Measurements from ENCODE around the gene GALNT17. TPM values are rescaled to one million over a fixed set of nuclear protein-coding genes. Genes with fewer than 3 reads are reported as not detected.
"Not testable (repeated sequence)": the region's sequence is repeated elsewhere in the genome, so short reads cannot be mapped to it uniquely, and the experiment has no call there.

The GALNT17 gene
- total RNA-seq, 2 experiments from 2014 or later, result not detected

DNA sequence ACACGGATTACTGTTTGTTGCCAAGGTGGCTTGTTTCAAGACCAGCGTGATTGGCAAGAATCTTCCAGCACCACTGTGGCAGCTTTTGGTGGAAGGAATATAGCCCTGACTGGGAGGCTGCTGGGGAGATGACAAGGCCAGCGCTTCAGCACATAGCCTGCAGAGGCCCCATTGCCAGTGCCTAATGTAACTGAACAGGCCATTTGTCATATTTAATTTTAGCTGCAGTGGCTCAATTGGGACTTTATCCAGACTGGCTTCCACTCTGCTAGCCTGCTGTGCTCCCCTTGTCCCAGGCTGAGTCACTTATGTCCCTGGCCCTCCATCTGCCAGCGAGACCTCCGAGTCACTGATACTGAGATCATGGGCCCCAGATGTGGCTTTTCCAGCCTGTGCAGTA, 483.1 kb downstream of the GALNT17 start:
- H3K4me1 Mint-ChIP-seq (ENCODE audit: low read depth), result no peaks in the 10 kb centered on the region
- H3K27me3 Mint-ChIP-seq, result no peaks in the 10 kb centered on the region
- H3K36me3 Mint-ChIP-seq, result no peaks in the 10 kb centered on the region
- DNase-seq, result no peak
- ChIA-PET POLR2A (no interaction called here), CTCF (no interaction called here)
- intact Hi-C loops (cut with micrococcal nuclease), result no loop called here
- no peak overlapping the region for H3K27ac Mint-ChIP-seq
- no peak overlapping the region for H3K4me3 Mint-ChIP-seq
- H3K9me3 Mint-ChIP-seq, result peaks cover 13% of the 10 kb centered on the region

DNA sequence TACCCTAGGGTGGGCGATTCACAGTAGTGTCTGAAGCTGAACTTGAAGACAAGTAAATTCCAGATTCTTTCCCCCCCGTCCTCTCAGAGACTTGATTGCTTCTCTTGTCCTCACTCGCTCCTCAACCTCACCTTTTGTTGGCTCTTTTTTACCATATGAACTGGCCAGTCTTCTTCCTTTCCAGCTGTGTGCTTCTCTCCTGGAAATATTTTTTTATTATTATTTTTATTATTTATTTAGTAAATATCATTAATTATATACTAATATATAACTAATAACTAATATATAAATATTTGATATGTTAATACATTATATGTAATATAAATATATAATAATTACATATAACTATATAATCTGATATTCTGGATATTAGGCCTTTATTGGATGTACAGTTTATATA, 484.3 kb downstream of the GALNT17 start:
- Mint-ChIP-seq H3K36me3 (no peaks in the 10 kb centered on the region), H3K27me3 (no peaks in the 10 kb centered on the region), H3K4me3 (no peak overlapping the region), H3K27ac (no peak overlapping the region), H3K9me3 (peaks cover 11% of the 10 kb centered on the region), H3K4me1 (ENCODE audit: low read depth) (no peaks in the 10 kb centered on the region)
- CTCF ChIA-PET, result no interaction called here
- POLR2A ChIA-PET, result no interaction called here
- DNase-seq, result no peak
- intact Hi-C loops (cut with micrococcal nuclease), result no loop called here

DNA sequence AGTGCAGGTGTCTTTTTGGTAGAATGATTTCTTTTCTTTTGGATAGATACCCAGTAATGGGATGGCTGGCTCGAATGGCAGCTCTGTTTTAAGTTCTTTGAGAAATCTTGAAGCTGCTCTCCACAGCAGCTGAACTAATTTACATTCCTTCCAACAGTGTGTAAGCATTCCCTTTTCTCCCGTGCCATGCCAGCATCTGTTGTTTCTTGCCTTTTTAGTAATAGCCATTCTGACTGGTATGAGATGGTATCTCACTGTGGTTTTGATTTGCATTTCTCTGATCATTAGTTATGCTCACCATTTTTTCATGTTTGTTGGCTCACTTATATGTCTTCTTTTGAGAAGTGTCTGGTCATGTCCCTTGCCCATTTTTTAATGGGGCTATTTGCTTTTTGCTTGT, 486.3 kb downstream of the GALNT17 start:
- Mint-ChIP-seq H3K4me3 (no peak overlapping the region), H3K9me3 (peaks cover 7% of the 10 kb centered on the region), H3K27ac (no peak overlapping the region), H3K4me1 (ENCODE audit: low read depth) (no peaks in the 10 kb centered on the region), H3K36me3 (no peaks in the 10 kb centered on the region), H3K27me3 (no peaks in the 10 kb centered on the region)
- ChIA-PET POLR2A (no interaction called here), CTCF (no interaction called here)
- intact Hi-C loops (cut with micrococcal nuclease), result no loop called here
- no peak for DNase-seq

DNA sequence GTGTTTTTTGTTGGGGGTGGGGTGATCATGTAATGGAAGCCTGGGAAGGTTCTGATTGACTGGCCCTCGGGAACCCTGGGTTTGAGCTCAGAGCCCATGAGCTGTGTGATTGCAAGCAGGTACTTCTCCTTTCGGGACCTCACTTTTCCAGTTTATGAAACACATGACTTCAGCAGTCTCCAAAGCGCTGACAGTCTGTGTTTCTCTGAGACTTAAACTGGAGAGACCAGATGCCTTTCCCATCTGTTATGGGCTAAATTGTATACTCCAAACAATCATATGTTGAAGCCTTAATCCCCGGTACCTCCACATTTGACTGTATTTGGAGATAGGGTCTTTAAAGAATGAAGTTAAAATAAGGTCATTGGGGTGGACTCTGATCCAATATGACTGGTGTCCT, 493.6 kb downstream of the GALNT17 start:
- no peak overlapping the region for H3K4me3 Mint-ChIP-seq
- POLR2A ChIA-PET, result no interaction called here
- no peak for DNase-seq
- H3K27ac Mint-ChIP-seq, result no peak overlapping the region
- no peaks in the 10 kb centered on the region for H3K4me1 Mint-ChIP-seq (ENCODE audit: low read depth)
- H3K9me3 Mint-ChIP-seq, result peaks cover 14% of the 10 kb centered on the region
- CTCF ChIA-PET, result no interaction called here
- H3K36me3 Mint-ChIP-seq, result no peaks in the 10 kb centered on the region
- H3K27me3 Mint-ChIP-seq, result no peaks in the 10 kb centered on the region
- intact Hi-C loops (cut with micrococcal nuclease), result no loop called here

DNA sequence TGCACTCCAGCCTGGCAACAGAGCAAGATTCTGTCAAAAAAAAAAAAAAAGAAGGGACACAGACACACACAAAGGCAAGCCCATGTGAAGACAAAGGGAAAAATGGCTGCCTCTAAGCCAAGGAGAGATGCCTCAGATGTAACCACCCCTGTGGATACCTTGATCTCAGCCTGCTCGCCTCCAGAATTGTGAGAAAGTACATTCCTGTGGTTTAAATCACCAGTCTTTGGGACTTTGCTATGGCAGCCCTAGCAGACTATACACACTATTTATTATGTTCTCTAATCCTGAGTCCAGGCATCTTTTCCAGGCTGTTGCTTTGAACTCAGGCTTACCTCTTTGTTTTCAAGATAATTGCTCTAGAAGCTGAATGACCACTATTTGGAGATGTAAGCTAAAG, 494.3 kb downstream of the GALNT17 start:
- Mint-ChIP-seq H3K4me1 (ENCODE audit: low read depth) (no peaks in the 10 kb centered on the region), H3K4me3 (no peak overlapping the region), H3K27ac (no peak overlapping the region), H3K9me3 (peaks cover 12% of the 10 kb centered on the region), H3K27me3 (no peaks in the 10 kb centered on the region), H3K36me3 (no peaks in the 10 kb centered on the region)
- intact Hi-C loops (cut with micrococcal nuclease), result no loop called here
- CTCF ChIA-PET, result no interaction called here
- no peak for DNase-seq
- POLR2A ChIA-PET, result no interaction called here

DNA sequence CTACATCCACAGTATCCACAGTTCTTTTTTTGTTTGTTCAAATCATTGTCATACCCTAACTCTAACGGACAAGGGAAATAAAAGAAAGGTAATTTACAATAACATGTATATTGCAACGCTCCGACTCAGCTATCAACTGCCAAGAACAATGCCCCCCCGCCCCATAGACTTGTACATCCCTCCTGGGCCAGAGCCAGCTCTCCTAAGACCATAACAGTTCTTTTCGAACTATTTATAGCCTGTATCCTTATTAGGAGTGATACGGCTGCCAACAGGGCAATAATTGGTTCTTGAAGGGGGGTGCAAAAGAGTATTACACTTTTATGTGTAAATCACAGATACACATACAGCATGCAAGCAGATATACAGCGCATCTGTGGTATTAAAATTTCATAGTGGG, 495.7 kb downstream of the GALNT17 start:
- no peaks in the 10 kb centered on the region for H3K4me1 Mint-ChIP-seq (ENCODE audit: low read depth)
- intact Hi-C loops (cut with micrococcal nuclease), result no loop called here
- H3K27ac Mint-ChIP-seq, result no peak overlapping the region
- no peak for DNase-seq
- H3K36me3 Mint-ChIP-seq, result no peaks in the 10 kb centered on the region
- H3K9me3 Mint-ChIP-seq, result peaks cover 10% of the 10 kb centered on the region
- ChIA-PET CTCF (no interaction called here), POLR2A (no interaction called here)
- no peak overlapping the region for H3K4me3 Mint-ChIP-seq
- no peaks in the 10 kb centered on the region for H3K27me3 Mint-ChIP-seq

DNA sequence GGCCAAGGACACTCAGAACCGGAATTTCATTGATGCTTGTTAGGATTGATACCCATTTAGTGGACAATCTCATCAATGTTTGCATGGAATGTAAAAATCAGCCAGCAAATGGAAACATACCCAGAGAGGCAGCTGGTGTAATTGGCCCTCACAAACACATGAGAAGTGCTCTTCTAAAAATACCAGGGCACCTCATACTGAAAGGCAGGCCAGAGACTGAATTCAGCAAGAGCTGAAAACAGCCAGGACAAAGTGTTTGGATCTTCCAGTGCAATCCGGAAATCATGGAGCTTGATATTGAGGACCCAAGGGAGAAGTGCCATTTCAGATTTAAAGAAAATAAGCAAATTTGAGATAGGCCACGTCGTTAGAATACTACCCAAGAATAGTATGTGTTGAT, 498.6 kb downstream of the GALNT17 start:
- intact Hi-C loops (cut with micrococcal nuclease), result no loop called here

DNA sequence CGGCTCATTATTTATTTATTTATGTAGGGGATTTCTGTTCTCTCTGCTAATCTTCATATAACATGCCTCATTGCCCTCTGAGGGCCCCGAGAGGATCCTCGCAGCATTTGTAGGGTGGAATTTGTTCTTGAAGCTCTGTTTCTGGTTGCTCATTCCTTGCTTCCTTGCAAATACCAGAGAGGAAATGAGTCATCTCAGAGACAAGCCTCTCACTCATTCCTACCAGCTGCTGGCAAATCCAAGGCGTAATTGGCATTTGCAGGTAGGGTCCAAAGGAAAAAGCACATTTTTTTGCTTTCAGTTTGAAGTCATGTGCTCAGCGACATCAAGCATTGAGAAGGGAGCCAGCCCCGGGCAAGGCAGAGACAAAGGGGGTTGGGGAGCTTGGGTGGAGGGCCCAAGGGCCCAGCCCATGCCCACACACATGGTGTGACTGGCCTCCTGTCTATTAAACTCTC, 501.6 kb downstream of the GALNT17 start:
- H3K4me3 Mint-ChIP-seq, result no peak overlapping the region
- H3K9me3 Mint-ChIP-seq, result peaks cover 2% of the 10 kb centered on the region
- no peaks in the 10 kb centered on the region for H3K27me3 Mint-ChIP-seq
- H3K36me3 Mint-ChIP-seq, result no peaks in the 10 kb centered on the region
- intact Hi-C loops (cut with micrococcal nuclease), result no loop called here
- H3K4me1 Mint-ChIP-seq (ENCODE audit: low read depth), result no peaks in the 10 kb centered on the region
- H3K27ac Mint-ChIP-seq, result no peak overlapping the region
- DNase-seq, result no peak
- ChIA-PET POLR2A (no interaction called here), CTCF (no interaction called here)

More for the DNA sequence above, 498.6 kb downstream of the GALNT17 start:
- H3K4me1 Mint-ChIP-seq (ENCODE audit: low read depth), result no peaks in the 10 kb centered on the region
- no peaks in the 10 kb centered on the region for H3K27me3 Mint-ChIP-seq
- H3K9me3 Mint-ChIP-seq, result peaks cover 9% of the 10 kb centered on the region
- H3K4me3 Mint-ChIP-seq, result no peak overlapping the region
- H3K36me3 Mint-ChIP-seq, result no peaks in the 10 kb centered on the region
- ChIA-PET POLR2A (no interaction called here), CTCF (no interaction called here)
- H3K27ac Mint-ChIP-seq, result no peak overlapping the region
- DNase-seq, result no peak

DNA sequence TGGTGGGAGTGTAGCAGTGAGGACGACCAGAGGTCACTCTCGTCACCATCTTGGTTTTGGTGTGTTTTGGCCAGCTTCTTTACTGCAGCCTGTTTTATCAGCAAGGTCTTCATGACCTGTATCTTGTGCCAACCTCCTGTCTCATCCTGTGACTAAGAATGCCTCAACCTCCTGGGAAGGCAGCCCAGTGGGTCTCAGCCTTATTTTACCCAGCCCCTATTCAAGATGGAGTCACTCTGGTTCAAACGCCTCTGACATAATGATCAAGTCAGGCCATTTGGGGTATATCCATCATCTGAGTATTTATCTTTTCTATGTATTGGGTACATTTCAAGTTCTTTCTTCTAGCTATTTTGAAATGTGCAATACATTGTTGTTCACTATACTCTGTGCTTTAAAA, 503.9 kb downstream of the GALNT17 start:
- CTCF ChIA-PET; H3K9me3 Mint-ChIP-seq; H3K27ac Mint-ChIP-seq; intact Hi-C loops (cut with micrococcal nuclease); H3K4me1 Mint-ChIP-seq (ENCODE audit: low read depth); POLR2A ChIA-PET; DNase-seq; H3K4me3 Mint-ChIP-seq; H3K27me3 Mint-ChIP-seq; H3K36me3 Mint-ChIP-seq: not testable (repeated sequence)

DNA sequence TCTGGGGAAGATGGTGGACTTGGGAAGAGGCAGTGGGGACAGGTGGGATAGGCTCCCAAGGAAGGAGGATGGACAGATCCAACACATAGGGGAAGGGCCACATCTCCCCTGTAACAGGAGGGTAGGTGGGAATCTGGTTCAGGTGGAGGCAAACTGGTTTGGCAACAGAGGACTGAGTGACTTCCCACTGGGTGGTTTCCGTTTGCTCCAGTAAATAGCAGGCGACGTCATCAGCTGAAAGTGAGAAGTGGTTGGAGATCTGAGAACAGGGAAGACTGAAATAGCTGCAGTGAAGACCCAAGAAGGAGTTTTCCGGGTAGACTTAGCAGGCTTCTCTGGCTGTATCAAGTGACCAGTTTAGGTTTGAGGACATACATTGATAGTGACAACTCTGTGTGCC, 504.4 kb downstream of the GALNT17 start:
- DNase-seq, result no peak
- Mint-ChIP-seq H3K4me3 (no peak overlapping the region), H3K36me3 (no peaks in the 10 kb centered on the region), H3K9me3 (no peaks in the 10 kb centered on the region), H3K4me1 (ENCODE audit: low read depth) (no peaks in the 10 kb centered on the region), H3K27ac (no peak overlapping the region), H3K27me3 (no peaks in the 10 kb centered on the region)
- ChIA-PET POLR2A (no interaction called here), CTCF (no interaction called here)
- intact Hi-C loops (cut with micrococcal nuclease), result no loop called here

DNA sequence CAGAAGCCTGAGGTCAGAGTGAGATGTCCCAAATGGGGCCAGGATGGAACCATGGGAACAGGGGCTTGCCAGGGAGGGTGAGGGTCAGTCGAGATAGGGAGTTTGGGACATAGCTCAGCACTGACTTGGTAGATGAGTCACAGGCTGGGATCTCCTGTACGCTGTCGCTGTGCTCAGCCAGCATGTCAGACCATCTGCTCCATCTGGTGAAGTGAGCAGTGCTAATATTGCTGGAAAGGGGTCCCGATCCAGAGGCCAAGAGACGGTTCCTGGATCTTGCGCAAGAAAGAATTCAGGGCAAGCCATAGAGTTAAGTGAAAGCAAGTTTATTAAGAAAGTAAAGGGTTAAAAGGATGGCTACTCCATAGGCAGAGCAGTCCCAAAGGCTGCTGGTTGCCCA, 505.6 kb downstream of the GALNT17 start:
- Mint-ChIP-seq H3K27ac (no peak overlapping the region), H3K36me3 (no peaks in the 10 kb centered on the region), H3K4me1 (ENCODE audit: low read depth) (no peaks in the 10 kb centered on the region), H3K9me3 (no peaks in the 10 kb centered on the region), H3K4me3 (no peak overlapping the region), H3K27me3 (no peaks in the 10 kb centered on the region)
- CTCF ChIA-PET, result no interaction called here
- DNase-seq, result no peak
- POLR2A ChIA-PET, result no interaction called here
- intact Hi-C loops (cut with micrococcal nuclease), result no loop called here

DNA sequence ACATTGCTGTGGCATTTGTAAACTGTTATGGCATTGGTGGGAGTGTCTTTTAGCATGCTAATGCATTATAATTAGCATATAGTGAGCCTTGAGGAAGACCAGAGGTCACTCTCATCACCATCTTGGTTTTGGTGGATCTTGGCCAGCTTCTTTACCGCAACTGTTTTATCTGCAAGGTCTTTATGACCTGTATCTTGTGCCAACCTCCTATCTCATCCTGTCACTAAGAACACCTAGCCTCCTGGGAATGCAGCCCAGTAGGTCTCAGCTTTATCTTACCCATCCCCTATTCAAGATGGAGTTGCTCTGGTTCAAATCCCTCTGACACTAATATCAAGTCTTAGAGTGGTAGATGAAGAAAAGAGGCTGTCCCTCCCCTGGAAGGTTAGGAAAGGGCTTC, 506.2 kb downstream of the GALNT17 start:
- no peak for DNase-seq
- H3K27me3 Mint-ChIP-seq, result no peaks in the 10 kb centered on the region
- H3K4me1 Mint-ChIP-seq (ENCODE audit: low read depth), result no peaks in the 10 kb centered on the region
- H3K27ac Mint-ChIP-seq, result no peak overlapping the region
- no peak overlapping the region for H3K4me3 Mint-ChIP-seq
- ChIA-PET POLR2A (no interaction called here), CTCF (no interaction called here)
- no peaks in the 10 kb centered on the region for H3K9me3 Mint-ChIP-seq
- H3K36me3 Mint-ChIP-seq, result no peaks in the 10 kb centered on the region
- intact Hi-C loops (cut with micrococcal nuclease), result no loop called here

DNA sequence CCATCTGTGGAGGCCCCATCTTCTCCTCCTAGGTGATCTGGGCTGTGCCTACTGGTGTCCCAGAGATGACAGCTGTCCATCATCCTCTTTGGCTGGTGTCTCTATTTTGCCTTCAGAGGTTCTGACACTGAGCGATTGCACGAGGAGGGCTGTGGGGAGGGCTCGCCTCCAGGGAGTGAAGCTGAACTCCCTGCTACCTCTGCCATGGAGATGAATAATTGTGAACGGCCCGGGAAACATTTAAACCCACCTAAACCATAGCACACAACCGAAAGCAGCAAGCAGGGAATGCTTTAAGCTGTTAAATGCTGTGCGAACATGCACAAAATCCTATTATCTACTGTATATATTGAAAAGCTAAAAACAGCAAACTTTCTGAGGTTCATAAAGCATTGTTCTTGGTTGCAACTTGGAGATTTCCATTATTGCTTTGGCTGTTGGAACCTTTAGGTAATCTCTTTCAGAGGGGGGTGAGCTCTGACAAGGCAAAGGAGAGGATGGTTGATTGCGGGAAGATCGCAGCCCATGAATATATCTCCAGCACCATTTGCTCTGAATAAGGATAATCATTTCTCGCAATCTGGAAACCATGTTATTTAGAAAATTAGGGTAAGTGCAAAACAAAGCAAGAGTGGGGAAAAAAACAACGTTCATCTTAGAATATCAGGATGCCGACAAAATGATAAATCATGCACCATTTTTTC, 507.6 kb downstream of the GALNT17 start:
- intact Hi-C loops (cut with micrococcal nuclease), result no loop called here
- ChIA-PET CTCF (no interaction called here), POLR2A (no interaction called here)
- no peak overlapping the region for H3K4me3 Mint-ChIP-seq
- H3K9me3 Mint-ChIP-seq, result no peaks in the 10 kb centered on the region
- H3K27me3 Mint-ChIP-seq, result no peaks in the 10 kb centered on the region
- H3K36me3 Mint-ChIP-seq, result no peaks in the 10 kb centered on the region
- H3K27ac Mint-ChIP-seq, result no peak overlapping the region
- no peaks in the 10 kb centered on the region for H3K4me1 Mint-ChIP-seq (ENCODE audit: low read depth)
- no peak for DNase-seq

DNA sequence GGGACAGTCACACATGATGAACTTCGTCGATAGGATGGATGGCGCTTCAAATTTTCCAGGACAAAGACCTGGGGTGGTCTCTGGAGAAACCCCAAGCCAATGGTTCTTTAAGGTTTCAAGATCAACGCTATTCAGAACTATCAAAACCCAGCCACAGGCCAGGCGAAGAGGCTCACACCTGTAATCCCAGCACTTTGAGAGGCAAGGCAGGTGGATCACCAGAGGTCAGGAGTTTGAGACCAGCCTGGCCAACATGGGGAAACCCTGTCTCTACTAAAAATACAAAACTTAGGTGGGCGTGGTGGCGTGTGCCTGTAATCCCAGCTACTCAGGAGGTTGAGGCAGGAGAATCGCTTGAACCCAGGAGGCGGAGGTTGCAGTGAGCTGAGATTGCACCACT, 511.1 kb downstream of the GALNT17 start:
- H3K36me3 Mint-ChIP-seq; H3K27ac Mint-ChIP-seq; H3K27me3 Mint-ChIP-seq; DNase-seq; POLR2A ChIA-PET; H3K4me3 Mint-ChIP-seq; CTCF ChIA-PET; intact Hi-C loops (cut with micrococcal nuclease); H3K4me1 Mint-ChIP-seq (ENCODE audit: low read depth): not testable (repeated sequence)
- peaks cover 16% of the 10 kb centered on the region for H3K9me3 Mint-ChIP-seq
